SIG-M5 treated with dmso at 0.1 percent for 504 hours (cell line): ENCODE results near the gene NTF4.
"Not testable (repeated sequence)": the region's sequence is repeated elsewhere in the genome, so short reads cannot be mapped to it uniquely, and the experiment has no call there.

Experiments used
- DNase-seq: peaks from one replicate; lab custom pipeline; 2025; ENCODE audit not compliant: unreplicated experiment; lab: John Stamatoyannopoulos, UW

NTF4 gene

DNA sequence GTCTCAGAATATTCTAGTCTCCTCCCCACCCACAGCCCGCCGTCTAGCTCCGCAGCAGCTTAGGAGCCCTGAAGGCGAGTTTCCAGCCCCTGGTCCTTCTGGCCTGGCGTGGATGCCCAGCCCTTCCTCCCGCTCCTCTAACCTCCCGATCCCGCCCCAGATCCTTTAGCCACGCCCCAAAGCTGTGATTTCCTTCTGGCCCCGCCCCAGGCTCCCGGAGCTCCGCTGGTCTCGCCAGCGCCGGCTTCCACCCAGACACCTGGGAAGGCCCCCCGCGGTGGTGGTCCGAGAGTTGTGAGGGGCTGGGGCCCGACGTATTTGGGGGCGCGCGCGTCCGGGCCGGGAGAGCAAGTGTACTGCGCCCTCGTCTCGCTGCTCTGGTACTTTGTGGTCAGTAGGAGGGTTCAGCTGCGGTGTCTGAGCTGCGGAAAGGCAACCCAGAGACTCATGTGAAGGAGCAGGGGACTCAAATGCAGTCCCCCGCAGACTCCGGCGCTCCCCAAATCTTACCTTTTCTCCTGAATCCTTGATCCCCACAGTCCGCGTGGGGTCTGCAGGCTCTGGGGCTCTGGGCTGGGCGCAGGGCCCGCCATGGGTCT is 6.9 kb downstream of the NTF4 start, which contains the start of gene CGB7:
CGB7 (minus strand) TSS at position 114 of the 599 bp plus-strand sequence. CDS start 2,374 bp downstream, outside the sequence.
- DNase-seq, result no peak

- not testable (repeated sequence) for DNase-seq
Observed at GRCh38 chr19:49056902-49057596, 7.6 kb downstream of the NTF4 start.

GRCh38 chr19:49056101-49056901 is 8.3 kb downstream of the NTF4 start:
- no peak for DNase-seq

DNA sequence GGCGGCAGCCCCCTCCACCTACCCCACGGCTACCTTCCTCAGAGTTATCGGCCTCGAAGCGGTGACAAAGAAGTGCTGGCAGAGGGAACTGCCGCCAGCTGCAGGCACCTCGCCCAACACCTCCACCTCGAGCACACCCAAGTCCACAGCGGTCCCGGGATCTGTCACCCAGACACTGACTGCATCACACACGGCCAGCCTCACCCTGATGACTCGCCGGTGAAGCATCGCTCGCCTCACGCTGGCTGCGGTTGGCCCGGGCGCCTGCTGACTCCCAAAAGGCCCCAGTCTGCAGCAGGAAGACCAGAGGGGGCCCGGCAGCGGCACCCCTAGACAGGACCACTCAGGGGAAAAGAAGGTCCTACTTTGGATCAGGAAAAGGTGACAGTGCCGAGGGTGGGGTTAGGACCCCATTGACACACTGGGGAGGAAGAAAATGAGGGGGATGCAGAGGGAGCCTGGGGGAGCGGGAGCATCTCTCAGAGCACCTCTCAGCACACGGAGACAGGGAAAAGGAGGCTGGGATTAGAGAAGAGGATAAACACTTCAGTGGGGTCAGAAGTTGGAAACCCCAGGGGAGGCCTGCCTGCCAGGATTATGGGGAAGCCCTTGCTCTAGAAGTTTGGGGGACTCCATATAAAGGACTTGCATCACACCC is 14.1 kb downstream of the NTF4 start:
- DNase-seq, result not testable (repeated sequence)

DNA sequence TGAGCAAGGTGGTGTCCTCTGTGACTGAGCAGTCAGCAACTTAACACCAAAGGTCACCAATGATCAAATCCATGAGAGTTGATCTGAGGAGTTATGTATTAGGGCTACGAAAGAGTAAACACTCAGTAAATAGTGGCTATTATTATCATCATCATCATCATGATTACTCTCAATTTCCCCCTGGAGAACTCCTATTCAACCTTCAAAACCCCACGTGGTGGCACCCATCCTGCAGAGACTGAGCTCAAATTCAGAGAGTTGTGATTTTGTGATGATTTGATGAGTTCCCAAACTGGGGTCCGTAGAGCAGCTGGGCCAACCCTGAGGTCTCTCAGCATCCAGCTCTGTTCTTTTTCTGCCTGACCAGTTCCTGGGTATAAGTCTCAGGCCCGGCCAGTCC is 14.8 kb downstream of the NTF4 start:
- not testable (repeated sequence) for DNase-seq

GRCh38 chr19:49049011-49049410 is 15.6 kb downstream of the NTF4 start, which contains the start of gene CGB8:
Gene CGB8, minus strand, starts transcription at chr19:49049111. Its CDS starts 372 bp downstream, at chr19:49048739.
- DNase-seq, result not testable (repeated sequence)

DNA sequence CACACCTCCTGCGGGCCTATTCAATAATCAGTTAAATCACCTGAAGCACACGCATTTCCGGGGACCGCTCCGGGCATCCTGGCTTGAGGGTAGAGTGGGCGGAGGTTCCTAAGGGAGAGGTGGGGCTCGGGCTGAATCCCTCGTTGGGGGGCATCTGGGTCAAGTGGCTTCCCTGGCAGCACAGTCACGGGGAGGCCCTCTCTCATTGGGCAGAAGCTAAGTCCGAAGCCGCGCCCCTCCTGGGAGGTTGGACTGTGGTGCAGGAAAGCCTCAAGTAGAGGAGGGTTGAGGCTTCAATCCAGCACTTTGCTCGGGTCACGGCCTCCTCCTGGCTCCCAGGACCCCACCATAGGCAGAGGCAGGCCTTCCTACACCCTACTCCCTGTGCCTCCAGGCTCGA is 21.1 kb downstream of the NTF4 start, which contains the start of gene CGB5:
CGB5 (plus strand) TSS at position 301 of the 400 bp plus-strand sequence. CDS start 362 bp downstream, outside the sequence.
- DNase-seq, result not testable (repeated sequence)

- DNase-seq, result not testable (repeated sequence)
Observed at GRCh38 chr19:49042666-49043065, 22.0 kb downstream of the NTF4 start.

DNA sequence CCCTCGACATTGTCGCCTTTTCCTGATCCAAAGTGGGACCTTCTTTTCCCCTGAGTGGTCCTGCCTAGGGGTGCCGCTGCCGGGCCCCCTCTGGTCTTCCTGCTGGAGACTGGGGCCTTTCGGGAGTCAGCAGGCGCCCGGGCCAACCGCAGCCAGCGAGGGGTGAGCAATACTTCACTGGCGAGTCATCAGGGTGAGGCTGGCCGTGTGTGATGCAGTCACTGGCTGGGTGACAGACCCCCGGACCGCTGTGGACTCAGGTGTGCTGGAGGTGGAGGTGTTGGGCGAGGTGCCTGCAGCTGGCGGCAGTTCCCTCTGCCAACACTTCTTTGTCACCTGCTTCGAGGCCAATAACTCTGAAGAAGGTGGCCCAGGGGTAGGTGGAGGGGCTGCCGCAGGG is 22.4 kb downstream of the NTF4 start:
- DNase-seq, result no peak

DNA sequence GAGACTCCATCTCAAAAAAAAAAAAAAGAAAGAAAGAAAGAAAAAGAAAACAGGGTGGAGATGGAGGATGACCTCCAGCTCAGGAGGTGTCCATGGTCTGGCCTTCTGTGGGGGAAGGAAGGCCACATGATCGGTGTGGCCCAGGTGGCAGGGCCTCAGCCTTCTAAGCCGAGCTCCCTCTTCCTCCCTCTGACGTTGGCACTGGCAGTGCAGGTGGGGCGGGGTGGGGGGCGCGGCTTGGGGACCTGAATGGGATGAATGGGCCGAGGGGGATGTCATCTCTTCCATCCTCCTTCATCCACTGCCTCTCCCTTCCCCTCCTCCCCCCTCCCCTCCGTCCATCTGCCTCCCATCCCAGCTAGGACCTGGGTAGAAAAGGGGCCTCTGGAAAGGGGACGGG is 24.9 kb downstream of the NTF4 start:
- not testable (repeated sequence) for DNase-seq

DNA sequence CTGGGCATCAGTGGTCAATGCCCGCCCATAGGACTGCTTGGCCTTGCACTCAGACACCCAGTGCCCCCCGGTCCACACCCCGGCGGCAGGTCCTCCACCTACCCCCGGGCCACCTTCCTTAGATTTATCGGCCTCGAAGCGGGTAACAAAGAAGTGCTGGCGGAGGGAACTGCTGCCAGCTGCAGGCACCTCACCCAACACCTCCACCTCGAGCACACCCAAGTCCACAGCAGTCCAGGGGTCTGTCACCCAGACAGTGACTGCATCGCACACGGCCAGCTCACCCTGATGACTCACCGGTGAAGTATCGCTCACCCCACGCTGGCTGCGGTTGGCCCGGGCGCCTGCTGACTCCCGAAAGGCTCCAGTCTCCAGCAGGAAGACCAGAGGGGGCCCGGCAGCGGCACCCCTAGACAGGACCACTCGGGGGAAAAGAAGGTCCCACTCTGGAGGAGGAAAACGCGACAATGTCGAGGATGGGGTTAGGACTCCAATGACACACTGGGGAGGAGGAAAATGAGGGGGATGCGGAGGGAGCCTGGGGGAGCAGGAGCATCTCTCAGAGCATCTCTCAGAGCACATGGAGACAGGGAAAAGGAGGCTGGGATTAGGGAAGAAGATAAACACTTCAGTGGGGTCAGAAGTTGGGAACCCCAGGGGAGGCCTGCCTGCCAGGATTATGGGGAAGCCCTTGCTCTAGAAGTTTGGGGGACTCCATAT is 25.9 kb downstream of the NTF4 start:
- not testable (repeated sequence) for DNase-seq

GRCh38 chr19:49038111-49038510 is 26.5 kb downstream of the NTF4 start:
- DNase-seq, result not testable (repeated sequence)

GRCh38 chr19:49036815-49037214 is 27.8 kb downstream of the NTF4 start, which contains the start of gene CGB1:
Gene CGB1, minus strand, starts transcription at chr19:49036895. Its CDS starts 184 bp downstream, at chr19:49036711.
- not testable (repeated sequence) for DNase-seq

GRCh38 chr19:49031642-49032301 is 32.8 kb downstream of the NTF4 start, which contains the start of gene CGB2:
Gene CGB2, plus strand, starts transcription at chr19:49031890. Its CDS starts 206 bp downstream, at chr19:49032096.
- not testable (repeated sequence) for DNase-seq

DNA sequence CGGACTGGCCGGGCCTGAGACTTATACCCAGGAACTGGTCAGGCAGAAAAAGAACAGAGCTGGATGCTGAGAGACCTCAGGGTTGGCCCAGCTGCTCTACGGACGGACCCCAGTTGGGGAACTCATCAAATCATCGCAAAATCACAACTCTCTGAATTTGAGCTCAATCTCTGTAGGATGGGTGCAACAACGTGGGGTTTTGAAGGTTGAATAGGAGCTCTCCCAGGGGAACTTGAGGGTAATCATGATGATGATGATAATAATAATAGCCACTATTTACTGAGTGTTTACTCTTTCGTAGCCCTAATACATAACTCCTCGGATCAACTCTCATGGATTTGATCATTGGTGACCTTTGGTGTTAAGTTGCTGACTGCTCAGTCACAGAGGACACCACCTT is 34.3 kb downstream of the NTF4 start:
- DNase-seq, result not testable (repeated sequence)

GRCh38 chr19:49029749-49030148 is 34.9 kb downstream of the NTF4 start:
- DNase-seq, result not testable (repeated sequence)

- not testable (repeated sequence) for DNase-seq
Observed at GRCh38 chr19:49028686-49029085, 35.9 kb downstream of the NTF4 start.

GRCh38 chr19:49025599-49025998 is 39.0 kb downstream of the NTF4 start:
- not testable (repeated sequence) for DNase-seq

DNA sequence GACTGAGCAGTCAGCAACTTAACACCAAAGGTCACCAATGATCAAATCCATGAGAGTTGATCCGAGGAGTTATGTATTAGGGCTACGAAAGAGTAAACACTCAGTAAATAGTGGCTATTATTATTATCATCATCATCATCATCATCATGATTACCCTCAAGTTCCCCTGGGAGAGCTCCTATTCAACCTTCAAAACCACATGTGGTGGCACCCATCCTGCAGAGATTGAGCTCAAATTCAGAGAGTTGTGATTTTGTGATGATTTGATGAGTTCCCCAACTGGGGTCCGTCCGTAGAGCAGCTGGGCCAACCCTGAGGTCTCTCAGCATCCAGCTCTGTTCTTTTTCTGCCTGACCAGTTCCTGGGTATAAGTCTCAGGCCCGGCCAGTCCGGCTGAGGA is 39.5 kb downstream of the NTF4 start:
- not testable (repeated sequence) for DNase-seq
